Activated CD8-positive, alpha-beta memory T cell treated with anti-CD3 and anti-CD28 coated beads, Interleukin-2, amount 10 ng/mL, durations not matched to agents 7 days and 5 days (primary cell): Measurements from ENCODE around the gene RIMS4. TPM values are rescaled to one million over a fixed set of nuclear protein-coding genes. Genes with fewer than 3 reads are reported as not detected.

Source experiments
- ATAC-seq: fragments of 150-1000 bp; cut with Tn5 transposase; one replicate; pipeline ENCODE4 v1.10.0; 2021; ENCODE audit warnings: moderate library complexity
- CTCF ChIA-PET: fragments of 350-600 bp; sonication (Branson Sonifier 250); formaldehyde crosslinking; loops from one replicate; lab custom pipeline; 2021; ENCODE audit warnings: antibody characterized with exemption; lab: Charles Lee
- DNase-seq: peaks from one replicate; pipeline ENCODE4 v3.0.0-alpha.2; 2020
- H3K27ac Mint-ChIP-seq: one replicate; pipeline ENCODE4 v1.8.0; 2021; ENCODE audit warnings: mild to moderate bottlenecking, mixed read lengths
- H3K27me3 Mint-ChIP-seq: one replicate; pipeline ENCODE4 v1.8.0; 2021; ENCODE audit warnings: mixed read lengths
- H3K36me3 Mint-ChIP-seq: one replicate; pipeline ENCODE4 v1.8.0; 2021; ENCODE audit warnings: mild to moderate bottlenecking, mixed read lengths
- H3K4me1 Mint-ChIP-seq: one replicate; pipeline ENCODE4 v1.8.0; 2021; ENCODE audit warnings: mixed read lengths
- H3K4me3 Mint-ChIP-seq: one replicate; pipeline ENCODE4 v1.8.0; 2021; ENCODE audit warnings: mild to moderate bottlenecking, moderate library complexity, mixed read lengths
- H3K9me3 Mint-ChIP-seq: one replicate; pipeline ENCODE4 v1.8.0; 2022; ENCODE audit warnings: low read depth, mixed read lengths
- total RNA-seq, 2 experiments: library from RNA; stranded (reverse); gene quantifications; one replicate each; pipeline ENCODE4 v1.2.3, GENCODE V29; 2021

RIMS4 gene
- total RNA-seq, 2 experiments from 2014 or later, result not detected

- no peaks in the 10 kb centered on the region for H3K4me1 Mint-ChIP-seq
- no peak for DNase-seq
- H3K27me3 Mint-ChIP-seq, result peaks cover 7% of the 10 kb centered on the region
- CTCF ChIA-PET, result no interaction called here
- no peaks in the 10 kb centered on the region for H3K9me3 Mint-ChIP-seq
- no peaks in the 10 kb centered on the region for H3K36me3 Mint-ChIP-seq
- H3K27ac Mint-ChIP-seq, result no peak overlapping the region
- ATAC-seq, result no peak
- no peak overlapping the region for H3K4me3 Mint-ChIP-seq
These were observed 9.6 kb upstream of the RIMS4 start for GRCh38 chr20:44819936-44820335.

GRCh38 chr20:44817143-44817910 is 7.0 kb upstream of the RIMS4 start:
- Mint-ChIP-seq H3K4me3 (no peak overlapping the region), H3K9me3 (no peaks in the 10 kb centered on the region), H3K27me3 (peaks cover 18% of the 10 kb centered on the region), H3K27ac (no peak overlapping the region), H3K4me1 (no peaks in the 10 kb centered on the region), H3K36me3 (no peaks in the 10 kb centered on the region)
- no peak for DNase-seq
- no peak for ATAC-seq
- CTCF ChIA-PET, result interaction anchor here (2.0 kb wide), 1 partner anchor 50 kb away, joined by 5 read pairs; no protein-coding TSS in a partner anchor

GRCh38 chr20:44814937-44815336 is 4.6 kb upstream of the RIMS4 start:
- Mint-ChIP-seq H3K4me3 (no peak overlapping the region), H3K36me3 (no peaks in the 10 kb centered on the region), H3K4me1 (peaks cover 6% of the 10 kb centered on the region), H3K27me3 (peaks cover 35% of the 10 kb centered on the region), H3K27ac (no peak overlapping the region), H3K9me3 (no peaks in the 10 kb centered on the region)
- CTCF ChIA-PET, result no interaction called here
- ATAC-seq (no peak), DNase-seq (no peak)

GRCh38 chr20:44811150-44811685 is 872 bp upstream of the RIMS4 start:
- CTCF ChIA-PET, result no interaction called here
- no peak for DNase-seq
- Mint-ChIP-seq H3K4me3 (no peak overlapping the region), H3K4me1 (peaks cover 6% of the 10 kb centered on the region), H3K36me3 (no peaks in the 10 kb centered on the region), H3K27ac (no peak overlapping the region), H3K27me3 (peaks cover 67% of the 10 kb centered on the region), H3K9me3 (no peaks in the 10 kb centered on the region)
- ATAC-seq, result no peak

- Mint-ChIP-seq H3K9me3 (no peaks in the 10 kb centered on the region), H3K4me1 (peaks cover 6% of the 10 kb centered on the region), H3K27me3 (peaks cover 71% of the 10 kb centered on the region), H3K4me3 (no peak overlapping the region), H3K27ac (no peak overlapping the region), H3K36me3 (no peaks in the 10 kb centered on the region)
- CTCF ChIA-PET, result no interaction called here
- peak; percentile 16 for ATAC-seq
- no peak for DNase-seq
These were observed 320 bp downstream of the RIMS4 start for GRCh38 chr20:44810061-44810390.

GRCh38 chr20:44809380-44810060 is 826 bp downstream of the RIMS4 start:
- H3K4me1 Mint-ChIP-seq, result peaks cover 6% of the 10 kb centered on the region
- H3K27me3 Mint-ChIP-seq, result peaks cover 71% of the 10 kb centered on the region
- H3K27ac Mint-ChIP-seq, result no peak overlapping the region
- CTCF ChIA-PET, result no interaction called here
- no peak for DNase-seq
- H3K9me3 Mint-ChIP-seq, result no peaks in the 10 kb centered on the region
- no peaks in the 10 kb centered on the region for H3K36me3 Mint-ChIP-seq
- no peak overlapping the region for H3K4me3 Mint-ChIP-seq
- no peak for ATAC-seq

GRCh38 chr20:44807684-44808056 is 2.7 kb downstream of the RIMS4 start:
- DNase-seq, result no peak
- ATAC-seq, result no peak
- CTCF ChIA-PET, result no interaction called here
- H3K4me3 Mint-ChIP-seq, result no peak overlapping the region
- H3K9me3 Mint-ChIP-seq, result no peaks in the 10 kb centered on the region
- H3K27ac Mint-ChIP-seq, result no peak overlapping the region
- peaks cover 74% of the 10 kb centered on the region for H3K27me3 Mint-ChIP-seq
- no peaks in the 10 kb centered on the region for H3K36me3 Mint-ChIP-seq
- peaks cover 6% of the 10 kb centered on the region for H3K4me1 Mint-ChIP-seq

- DNase-seq (no peak), ATAC-seq (no peak)
- Mint-ChIP-seq H3K27me3 (peaks cover 70% of the 10 kb centered on the region), H3K36me3 (no peaks in the 10 kb centered on the region), H3K9me3 (no peaks in the 10 kb centered on the region), H3K4me3 (no peak overlapping the region), H3K27ac (no peak overlapping the region), H3K4me1 (peaks cover 6% of the 10 kb centered on the region)
- CTCF ChIA-PET, result no interaction called here
These were observed 3.2 kb downstream of the RIMS4 start for GRCh38 chr20:44807051-44807683.

- no peak for ATAC-seq
- Mint-ChIP-seq H3K27ac (no peak overlapping the region), H3K4me1 (peaks cover 4% of the 10 kb centered on the region), H3K9me3 (no peaks in the 10 kb centered on the region), H3K4me3 (no peak overlapping the region), H3K36me3 (no peaks in the 10 kb centered on the region), H3K27me3 (peaks cover 59% of the 10 kb centered on the region)
- DNase-seq, result no peak
- CTCF ChIA-PET, result no interaction called here
These were observed 4.2 kb downstream of the RIMS4 start for GRCh38 chr20:44805979-44806620.

GRCh38 chr20:44805335-44805978 is 4.9 kb downstream of the RIMS4 start:
- CTCF ChIA-PET, result no interaction called here

GRCh38 chr20:44803383-44803941 is 6.9 kb downstream of the RIMS4 start:
- Mint-ChIP-seq H3K9me3 (no peaks in the 10 kb centered on the region), H3K27me3 (peaks cover 43% of the 10 kb centered on the region), H3K27ac (no peak overlapping the region), H3K4me1 (no peaks in the 10 kb centered on the region), H3K4me3 (no peak overlapping the region), H3K36me3 (no peaks in the 10 kb centered on the region)
- ATAC-seq, result no peak
- CTCF ChIA-PET, result no interaction called here
- DNase-seq, result no peak

More at GRCh38 chr20:44805335-44805978, 4.9 kb downstream of the RIMS4 start:
- DNase-seq (no peak), ATAC-seq (no peak)
- no peak overlapping the region for H3K4me3 Mint-ChIP-seq
- H3K27me3 Mint-ChIP-seq, result peaks cover 54% of the 10 kb centered on the region
- H3K4me1 Mint-ChIP-seq, result no peaks in the 10 kb centered on the region
- H3K27ac Mint-ChIP-seq, result no peak overlapping the region
- no peaks in the 10 kb centered on the region for H3K9me3 Mint-ChIP-seq
- H3K36me3 Mint-ChIP-seq, result no peaks in the 10 kb centered on the region

GRCh38 chr20:44802702-44803101 is 7.6 kb downstream of the RIMS4 start:
- DNase-seq (no peak), ATAC-seq (no peak)
- Mint-ChIP-seq H3K4me3 (no peak overlapping the region), H3K36me3 (no peaks in the 10 kb centered on the region), H3K27me3 (peaks cover 39% of the 10 kb centered on the region), H3K4me1 (no peaks in the 10 kb centered on the region), H3K27ac (no peak overlapping the region), H3K9me3 (no peaks in the 10 kb centered on the region)
- CTCF ChIA-PET, result no interaction called here
